GM19240 (cell line): ENCODE measurements around the gene UBE2QL1.

Experiments used
- DNase-seq: peaks from one replicate; pipeline ENCODE4 v3.0.0; 2011; ENCODE audit warnings: low spot score; ENCODE audit not compliant: insufficient read length

Gene UBE2QL1

DNA sequence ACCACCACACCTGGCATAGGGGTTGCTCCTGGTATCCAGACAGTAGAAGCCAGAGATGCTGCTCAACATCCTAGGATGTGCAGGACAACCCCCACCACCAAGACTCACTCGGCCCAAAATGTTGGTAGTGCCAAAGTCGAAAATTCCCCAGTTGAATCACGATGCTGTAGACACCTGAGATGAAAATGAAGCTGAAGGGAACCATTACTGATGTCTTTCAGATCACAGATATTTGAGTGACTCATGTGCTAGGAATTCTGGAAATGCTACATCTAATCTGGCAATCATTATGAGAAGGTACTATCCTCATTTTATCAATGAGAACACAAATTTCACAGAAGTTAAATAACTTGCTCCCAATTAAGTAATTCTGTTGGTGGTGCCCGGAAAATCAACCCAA is 21.0 kb upstream of the UBE2QL1 start:
- DNase-seq = no peak

DNA sequence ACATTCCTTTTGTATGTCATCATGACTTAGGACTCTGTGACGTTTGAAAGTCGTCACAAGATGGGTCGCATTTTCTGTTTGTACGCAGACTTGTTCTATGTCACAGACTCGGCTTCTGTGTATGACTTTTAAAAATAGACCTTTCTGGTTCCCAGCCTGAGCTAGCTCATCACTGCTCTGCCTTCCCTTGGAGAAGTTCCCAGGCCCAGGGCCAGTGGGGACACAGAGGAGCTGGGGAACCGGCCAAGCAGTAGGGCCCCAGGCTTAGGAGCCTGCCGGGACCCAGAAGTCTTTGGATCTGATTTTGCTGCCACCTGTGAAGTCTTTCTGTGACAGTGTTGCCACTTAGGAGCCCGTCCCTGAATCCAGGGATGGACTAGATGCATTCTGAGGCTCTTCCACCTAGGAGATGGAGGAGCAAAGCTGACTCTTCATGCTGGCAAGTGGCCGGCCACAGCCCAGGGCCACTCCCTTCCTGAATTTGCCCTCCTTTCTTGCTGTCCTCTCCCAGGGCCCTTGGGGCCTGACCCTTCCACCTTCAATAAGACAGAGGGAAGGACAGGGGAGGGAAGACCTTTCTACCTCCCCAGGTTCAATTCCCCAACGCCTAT is 18.1 kb upstream of the UBE2QL1 start:
- DNase-seq = no peak

DNA sequence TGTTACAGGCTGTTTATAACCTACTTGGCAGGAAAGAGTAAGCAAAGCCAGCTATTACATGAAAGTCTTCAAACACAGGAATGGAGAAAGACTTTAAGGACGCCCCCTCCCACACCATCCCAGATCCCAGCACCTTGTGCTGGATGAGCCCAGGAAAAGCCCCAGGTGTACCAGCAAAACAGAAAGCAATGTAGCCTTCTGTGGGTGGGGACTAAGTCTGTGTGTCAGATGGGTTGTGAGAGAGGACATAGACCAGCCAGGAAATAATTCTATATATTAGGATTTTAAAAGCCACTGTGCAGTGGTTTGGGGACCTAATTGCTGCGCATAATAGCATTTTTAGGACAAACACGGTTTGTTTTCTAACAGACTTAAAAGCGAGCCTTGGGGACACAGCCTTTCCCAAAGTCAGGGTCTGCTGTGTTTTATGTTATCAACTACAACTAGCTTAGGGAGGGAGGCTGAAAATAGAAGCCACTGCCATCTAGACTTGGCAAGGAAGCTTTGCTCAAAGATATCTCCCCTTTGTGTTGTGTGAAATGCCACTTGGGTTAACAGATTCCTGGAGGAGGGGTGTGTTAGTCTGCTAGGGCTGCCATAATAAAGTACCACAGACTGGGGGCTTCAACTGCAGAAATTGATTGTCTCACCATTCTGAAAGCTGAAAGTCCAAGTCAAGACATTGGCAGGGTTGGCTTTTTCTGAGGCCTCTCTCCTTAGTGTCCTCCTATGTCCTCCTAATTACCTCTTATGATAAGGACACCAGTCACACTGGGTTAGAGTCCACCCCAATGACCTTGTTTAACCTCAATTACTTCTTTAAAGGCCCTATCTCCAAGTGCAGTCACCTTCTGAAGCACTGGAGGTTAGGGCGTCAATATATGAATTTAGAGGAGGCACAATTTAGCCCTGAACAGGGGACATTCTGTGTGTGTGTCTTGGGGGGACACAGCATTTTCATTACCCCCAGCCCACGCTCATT is 17.2 kb upstream of the UBE2QL1 start:
- DNase-seq = no peak

DNA sequence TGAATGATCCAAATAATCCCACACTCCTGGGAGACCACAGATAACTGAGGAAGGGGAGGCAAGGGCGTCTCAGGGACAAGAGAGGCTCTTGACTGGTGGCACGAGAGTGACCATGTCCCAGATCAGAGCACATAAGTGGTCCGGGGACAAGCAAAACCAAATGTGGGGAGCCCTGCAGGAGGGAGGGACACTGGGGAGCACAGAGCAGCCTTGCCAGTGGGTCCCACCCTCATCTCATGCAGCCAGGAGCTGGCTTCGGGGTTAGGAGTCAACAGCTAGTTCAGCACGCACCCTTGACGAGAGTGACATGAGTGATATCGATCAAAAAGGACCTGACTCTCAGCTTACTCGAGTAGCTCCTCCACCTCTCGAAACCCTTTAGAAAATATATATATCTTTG is 16.5 kb upstream of the UBE2QL1 start:
- DNase-seq = no peak

DNA sequence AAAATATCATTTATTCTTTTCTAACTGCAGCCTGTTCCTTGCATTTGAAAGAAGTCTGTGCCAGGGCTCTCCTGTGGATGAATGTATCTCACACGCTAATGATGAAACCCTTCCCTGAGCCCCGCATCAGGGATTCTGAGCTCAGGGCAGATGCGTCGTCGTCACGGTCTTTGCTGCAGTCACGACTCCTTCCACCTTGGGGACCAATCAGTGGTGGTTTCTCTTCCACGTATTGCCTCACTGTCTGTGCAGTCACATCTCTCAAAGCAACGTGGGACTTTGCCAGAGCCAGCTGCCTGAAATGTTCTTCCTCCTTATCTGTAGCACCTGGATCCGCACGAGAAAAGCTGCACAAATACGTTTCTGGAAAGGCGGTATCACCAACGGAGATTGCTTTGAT is 13.9 kb upstream of the UBE2QL1 start:
- no peak for DNase-seq

DNA sequence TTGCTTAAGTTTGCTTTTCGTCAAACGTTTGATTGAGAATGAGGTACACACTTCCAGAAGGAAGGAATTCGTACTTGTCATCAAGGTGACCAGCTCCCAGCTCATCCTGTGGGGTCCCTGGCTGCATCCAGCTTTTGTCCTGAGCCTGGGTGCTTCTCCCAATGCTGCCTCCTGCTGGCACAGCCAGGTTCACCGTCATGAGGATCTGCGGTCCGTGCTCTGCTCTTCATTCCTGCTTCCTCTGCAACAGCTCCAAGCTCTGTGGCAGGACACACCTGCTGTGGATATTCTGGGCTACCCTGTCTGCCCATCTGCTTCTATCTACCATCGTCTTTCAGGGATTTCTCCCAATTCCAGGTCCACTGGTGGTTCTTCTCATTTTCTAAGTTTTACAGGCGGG is 13.3 kb upstream of the UBE2QL1 start:
- no peak for DNase-seq

DNA sequence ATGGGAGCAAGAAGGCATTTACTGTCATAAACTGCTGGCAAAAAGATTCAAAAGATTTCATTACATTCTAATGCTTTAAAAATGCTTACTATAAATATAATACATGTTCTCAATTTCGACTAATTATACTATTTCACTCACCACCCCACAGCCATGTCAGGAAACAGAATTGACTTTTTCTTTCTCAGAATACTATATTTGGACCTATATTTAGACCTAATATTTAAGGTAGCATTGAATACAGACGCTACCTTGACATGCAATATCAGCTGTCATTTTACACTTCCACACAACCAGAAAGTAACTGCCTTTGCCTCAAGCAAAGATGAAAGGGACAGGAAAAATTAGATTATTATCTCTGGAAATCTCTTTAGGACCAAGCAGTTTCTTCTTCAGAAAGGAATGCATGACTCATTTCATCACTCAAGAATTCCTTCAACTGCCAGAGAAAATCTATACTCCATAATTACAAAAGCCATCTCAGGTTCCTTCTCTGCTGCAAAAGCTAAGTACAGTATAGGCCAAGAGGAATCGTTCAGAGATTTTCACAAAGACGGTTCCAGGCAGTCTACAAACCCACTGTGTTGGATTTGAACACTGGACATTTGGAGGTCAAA is 11.8 kb upstream of the UBE2QL1 start:
- no peak for DNase-seq

DNA sequence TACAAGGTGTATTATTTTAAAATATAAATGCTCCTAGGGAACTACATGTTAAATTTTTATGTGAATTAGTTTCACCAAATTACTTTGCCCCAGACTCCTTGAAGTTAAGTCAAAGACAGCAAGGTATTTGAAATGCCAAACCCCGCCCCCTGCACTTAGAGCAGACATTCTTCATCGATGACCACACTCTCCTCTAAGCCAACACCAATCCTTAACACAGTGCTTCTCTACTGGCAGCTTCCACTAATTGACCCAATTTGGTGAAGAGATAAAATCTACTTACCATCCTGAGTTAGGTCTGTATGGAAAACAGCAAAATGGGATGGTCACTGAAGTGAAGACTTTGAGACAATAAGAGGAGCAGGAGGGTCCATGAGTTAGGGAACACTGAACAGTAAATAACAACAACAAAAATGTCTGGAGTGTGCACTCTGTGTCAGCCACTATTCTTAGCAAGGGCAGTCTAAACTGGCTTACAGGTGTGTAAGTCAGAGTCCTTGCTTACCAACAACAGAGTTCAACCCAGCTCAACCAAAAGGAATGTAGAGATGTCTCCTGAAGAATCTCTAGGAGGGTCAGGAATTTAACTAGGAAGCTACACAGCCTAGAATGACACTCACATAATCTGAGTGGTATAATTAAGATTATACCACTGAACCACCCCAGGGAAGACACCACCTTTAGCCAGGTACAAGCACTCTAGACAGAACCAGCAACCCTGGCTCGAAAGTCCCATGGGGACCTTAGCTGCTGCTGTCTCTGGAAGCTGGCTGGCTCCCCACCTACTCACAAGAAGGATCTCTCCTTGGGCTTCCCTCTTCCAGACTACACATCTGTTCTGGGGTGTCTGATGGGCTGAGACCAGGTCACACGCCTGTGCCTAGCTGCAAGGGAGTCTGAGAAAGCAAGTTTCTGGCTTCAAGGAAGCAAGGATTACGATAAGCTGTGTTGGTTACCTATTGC is 8.8 kb upstream of the UBE2QL1 start:
- no peak for DNase-seq

DNA sequence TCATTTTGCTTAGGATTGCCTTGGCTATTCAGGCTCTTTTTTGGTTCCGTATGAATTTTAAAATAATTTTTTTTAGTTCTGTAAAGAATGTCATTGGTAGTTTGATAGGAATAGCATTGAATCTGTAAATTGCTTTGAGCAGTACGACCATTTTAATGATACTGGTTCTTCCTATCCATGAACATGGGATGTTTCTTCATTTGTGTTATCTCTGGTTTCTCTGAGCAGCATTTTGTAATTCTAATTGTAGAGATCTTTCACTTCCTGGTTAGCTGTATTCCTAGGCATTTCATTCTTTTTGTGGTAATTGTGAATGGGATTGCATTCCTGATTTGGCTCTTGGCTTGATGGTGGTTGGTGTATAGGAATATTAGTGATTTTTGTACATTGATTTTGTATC is 6.3 kb upstream of the UBE2QL1 start:
- DNase-seq = no peak

DNA sequence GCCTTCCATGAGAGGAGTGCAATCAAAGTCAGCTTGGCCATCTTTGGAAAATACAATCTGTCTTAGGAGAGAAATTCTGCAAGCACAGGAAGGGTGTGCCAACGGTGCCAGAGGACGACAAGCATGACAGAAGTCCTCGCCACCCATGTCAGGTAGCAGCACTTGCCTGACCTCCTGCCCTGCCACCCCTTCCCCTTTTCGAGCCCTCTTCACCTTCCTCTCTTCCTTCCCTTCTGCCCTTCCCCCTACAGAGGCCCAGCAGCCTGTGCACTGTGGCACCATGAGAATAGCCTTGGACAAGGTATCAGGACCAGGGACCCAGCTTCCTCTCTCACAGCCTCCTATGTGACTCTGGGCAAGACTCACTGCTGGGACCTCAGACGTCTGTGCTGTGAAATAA is 5.3 kb upstream of the UBE2QL1 start:
- no peak for DNase-seq

DNA sequence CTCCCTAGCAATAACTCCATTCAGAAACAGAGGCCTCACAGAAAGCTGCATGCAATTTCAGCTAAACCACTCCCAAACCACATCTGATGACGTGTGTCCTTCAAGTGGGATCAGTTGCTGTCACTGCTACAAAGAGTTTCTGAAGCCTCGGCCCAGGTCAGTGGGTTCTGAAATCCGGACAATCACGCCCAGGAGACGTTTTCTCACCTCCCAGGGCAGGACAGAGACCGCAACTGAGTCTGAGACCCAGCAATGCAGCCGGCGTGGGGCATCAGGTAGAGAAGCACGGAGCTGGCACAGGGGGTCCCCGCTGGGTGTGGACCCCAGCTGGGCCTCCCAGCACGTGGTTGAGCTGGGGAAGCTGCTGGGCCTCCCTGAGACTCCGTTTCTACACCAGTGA is 2.6 kb upstream of the UBE2QL1 start:
- DNase-seq = no peak

DNA sequence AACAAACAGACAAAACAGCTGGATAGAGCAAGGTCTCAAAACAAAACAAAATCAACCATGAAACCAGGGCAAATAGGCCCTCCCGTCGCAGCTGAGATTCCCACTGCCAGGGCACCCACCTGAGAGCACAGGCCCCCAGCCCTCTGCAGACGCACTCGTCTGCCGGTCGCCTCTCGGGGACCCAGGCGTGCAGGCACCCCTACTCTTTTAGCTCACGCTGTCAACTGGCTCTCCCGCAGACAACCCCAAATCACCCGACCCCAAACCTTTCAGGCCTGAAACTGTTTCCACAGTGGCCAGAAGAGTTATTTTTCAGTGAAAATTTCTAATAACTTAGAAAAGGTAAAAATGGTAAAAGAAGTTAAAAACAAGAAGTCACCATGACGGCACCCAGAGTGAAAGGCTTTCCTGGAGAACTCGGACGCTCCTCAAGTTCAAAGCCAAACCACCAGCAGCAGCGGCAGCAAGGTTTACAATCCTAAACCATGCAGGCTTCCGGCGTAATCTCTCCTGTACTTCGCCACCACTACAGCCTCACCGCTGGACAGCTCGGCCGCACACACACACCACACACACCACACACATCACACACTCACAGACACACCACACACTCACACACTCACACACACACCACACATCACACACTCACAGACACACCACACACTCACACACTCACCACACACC is 1.9 kb upstream of the UBE2QL1 start:
- DNase-seq = no peak

DNA sequence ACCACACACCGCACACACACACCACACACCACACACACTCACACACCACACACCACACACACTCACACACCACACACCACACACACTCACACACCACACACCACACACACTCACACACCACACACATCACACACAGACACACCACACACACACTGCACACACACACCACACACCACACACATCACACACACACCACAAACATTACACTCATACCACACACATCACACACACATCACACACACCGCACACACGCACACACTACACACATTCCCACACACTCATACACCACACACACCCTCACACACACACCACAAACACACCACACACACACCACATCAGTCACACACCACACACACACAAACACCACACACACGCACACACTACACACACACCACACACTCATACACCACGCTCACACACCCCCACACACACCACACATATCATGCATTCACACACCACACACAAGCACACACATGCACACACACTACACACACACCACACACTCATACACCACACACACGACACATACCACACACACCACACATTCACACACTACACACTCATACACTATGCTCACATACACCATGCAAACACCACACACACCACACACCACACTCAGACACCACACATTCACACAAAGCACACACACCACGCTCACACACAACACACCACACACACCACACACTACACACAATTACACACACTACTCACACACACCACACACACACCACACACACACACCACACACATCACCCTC is 1.1 kb upstream of the UBE2QL1 start:
- no peak for DNase-seq

DNA sequence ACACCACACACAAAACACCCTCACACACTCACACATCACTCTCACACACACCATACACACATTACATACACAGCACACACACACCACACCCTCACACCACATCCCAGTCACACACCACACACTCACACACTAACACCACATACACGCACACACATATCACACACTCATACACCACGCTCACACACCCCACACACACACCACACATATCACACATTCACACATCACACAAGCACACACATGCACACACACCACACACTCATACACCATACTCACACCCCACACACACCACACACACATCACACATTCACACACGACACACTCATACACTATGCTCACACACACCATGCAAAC is 543 bp upstream of the UBE2QL1 start:
- no peak for DNase-seq

DNA sequence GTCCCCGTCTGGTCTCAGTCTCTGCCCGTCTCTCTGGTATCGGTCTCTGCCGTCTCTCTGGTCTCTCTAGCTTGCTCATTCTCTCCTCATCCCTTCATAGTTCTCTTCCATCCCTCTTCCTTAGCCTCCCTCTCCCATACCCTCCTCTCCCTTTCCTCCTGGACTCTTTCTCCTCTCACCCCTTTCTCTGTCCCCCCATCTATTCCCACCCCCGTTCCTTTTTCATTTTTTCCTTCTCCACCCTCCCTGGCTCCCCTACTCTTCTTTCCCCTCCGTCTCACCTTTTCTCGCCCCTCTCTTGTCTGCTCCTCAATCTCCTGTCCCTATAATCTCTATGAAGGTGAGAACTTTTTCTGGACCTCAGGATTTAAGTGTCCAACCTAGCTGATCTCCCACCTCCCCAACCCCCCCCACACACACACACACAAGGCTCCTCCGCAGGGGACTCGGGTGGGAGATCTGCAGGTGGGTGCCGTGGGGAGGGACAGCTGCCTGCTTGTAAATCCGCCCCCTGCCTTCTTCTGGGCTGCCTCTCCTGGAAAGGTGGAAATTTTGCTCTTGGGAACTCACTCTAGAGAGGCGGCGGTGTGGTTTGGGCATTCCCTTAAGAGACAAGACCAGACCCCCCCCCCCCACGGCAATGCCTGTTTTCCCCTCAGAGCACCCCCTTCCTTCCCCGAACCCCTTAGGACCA is 953 bp downstream of the UBE2QL1 start:
- DNase-seq = no peak

DNA sequence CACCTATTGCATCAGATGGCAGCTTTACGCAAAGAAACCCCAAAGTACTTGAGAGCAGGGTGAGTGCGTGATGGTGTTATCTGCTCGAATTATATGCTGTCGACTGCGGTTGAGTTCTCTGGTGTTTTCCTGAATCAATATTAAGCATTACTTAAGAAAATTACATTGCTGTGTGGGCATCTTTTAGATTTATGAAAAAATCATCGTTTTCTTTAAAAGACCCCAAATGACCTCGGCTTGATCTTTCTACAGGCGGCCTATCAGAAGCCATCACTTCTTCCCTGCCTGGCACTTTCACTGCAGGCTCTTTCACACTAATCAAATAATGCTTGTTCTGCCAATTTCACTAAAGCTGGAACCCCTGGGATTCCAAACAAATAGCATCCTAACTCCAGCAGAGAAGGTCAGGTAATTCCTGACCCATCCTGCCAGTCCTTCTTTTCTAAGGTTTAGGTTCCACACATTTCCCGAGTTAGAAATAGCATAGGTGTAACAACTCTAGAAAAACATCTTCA is 1.7 kb downstream of the UBE2QL1 start:
- no peak for DNase-seq

DNA sequence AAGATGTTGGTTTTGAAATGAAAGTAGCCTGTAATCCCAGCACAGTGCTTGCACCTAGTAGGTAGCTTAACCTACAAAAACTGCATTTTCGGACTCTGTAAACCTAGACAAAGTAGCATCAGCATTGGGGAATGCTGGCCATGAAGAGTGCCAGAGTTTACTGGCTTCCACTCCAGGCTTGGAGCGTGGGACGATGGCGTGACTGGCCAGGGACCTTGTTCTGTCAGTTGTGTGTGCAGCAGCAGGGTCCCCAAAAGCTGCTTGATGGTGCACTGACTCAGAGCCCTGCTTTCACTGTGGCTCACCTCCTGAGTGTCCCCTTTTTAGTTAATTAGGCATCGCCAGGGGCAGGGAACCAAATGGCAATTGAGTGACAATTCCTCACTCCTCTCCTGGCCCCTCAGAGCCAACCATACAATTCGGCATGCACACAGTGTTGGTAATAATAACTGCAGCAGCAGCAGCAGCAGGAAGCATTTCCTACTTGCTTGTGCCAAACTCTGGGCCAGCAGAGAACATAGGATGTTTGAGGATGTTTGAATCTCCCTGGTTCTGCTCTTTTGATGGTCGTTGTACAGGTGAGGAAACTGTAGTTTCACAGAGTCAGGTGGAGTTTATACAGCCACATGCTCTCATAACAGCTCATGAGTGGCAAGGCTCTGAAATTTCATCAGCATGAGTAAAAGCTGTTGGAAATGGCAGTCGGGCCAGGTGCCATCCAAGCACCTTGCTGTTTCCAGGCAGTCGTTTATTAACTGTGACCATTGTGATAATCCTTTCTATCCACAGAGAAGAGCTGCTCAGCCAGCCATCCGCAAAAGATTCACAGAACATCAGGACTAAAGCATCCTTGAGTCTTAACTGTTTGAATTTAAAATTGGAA is 4.2 kb downstream of the UBE2QL1 start:
- DNase-seq = no peak

DNA sequence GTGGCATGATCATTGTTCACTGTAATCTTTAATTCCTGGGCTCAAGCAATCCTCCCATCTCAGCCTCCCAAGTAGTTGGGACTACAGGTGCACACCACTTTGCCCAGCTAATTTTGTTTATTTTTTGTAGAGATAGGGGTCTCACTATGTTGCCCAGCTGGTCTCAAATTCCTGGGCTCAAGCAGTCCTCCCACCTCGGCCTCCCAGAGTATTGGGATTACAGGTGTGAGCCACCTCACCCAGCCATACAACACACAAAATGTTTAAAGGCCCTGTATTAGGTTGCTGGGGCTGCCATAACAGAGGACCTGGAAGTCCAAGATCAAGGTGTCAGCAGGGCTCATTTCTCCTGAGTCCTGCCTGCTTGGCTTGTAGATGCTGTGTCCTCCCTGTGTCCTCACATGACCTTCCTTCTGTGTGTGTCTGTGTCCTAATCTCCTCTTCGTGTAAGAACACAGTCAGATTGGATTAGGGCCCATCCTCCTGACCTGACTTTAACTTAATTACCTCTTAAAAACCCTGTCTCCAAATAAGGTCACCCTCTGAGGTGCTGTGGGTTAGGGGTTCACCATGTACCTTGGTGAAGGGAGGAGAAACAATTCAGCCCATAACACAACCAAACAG is 5.4 kb downstream of the UBE2QL1 start:
- DNase-seq = no peak
